AG09319 (cell line): ENCODE results near the gene KIAA1549.

Source experiments
- DNase-seq: peaks from one replicate; pipeline ENCODE4 v3.0.0-alpha.2; 2010; ENCODE audit warnings: low read depth; ENCODE audit errors: extremely low read depth
- CTCF ChIP-seq: IDR thresholded peaks from 2 replicates; pipeline ENCODE4 v1.5.1; 2011; ENCODE audit warnings: low read depth, mild to moderate bottlenecking, inconsistent platforms, low read length, moderate library complexity

Gene KIAA1549

GRCh38 chr7:139016931-139017511, 35.8 kb upstream of the KIAA1549 start:
- peak; percentile 38 for DNase-seq
- TF ChIP-seq CTCF = peak; percentile 75

- no peak for TF ChIP-seq CTCF
- DNase-seq = no peak
Observed at GRCh38 chr7:139011373-139011772, 30.2 kb upstream of the KIAA1549 start.

- no peak for TF ChIP-seq CTCF
Observed at GRCh38 chr7:139004321-139005090, 23.3 kb upstream of the KIAA1549 start.

GRCh38 chr7:138999414-138999813, 18.2 kb upstream of the KIAA1549 start:
- DNase-seq = no peak
- no peak for TF ChIP-seq CTCF

More at GRCh38 chr7:139004321-139005090, 23.3 kb upstream of the KIAA1549 start:
- no peak for DNase-seq

GRCh38 chr7:138992052-138992531, 10.9 kb upstream of the KIAA1549 start:
- no peak for DNase-seq
- no peak for TF ChIP-seq CTCF

GRCh38 chr7:138987686-138988085, 6.5 kb upstream of the KIAA1549 start:
- no peak for TF ChIP-seq CTCF

GRCh38 chr7:138982204-138982623, 1.0 kb upstream of the KIAA1549 start:
- no peak for DNase-seq
- no peak for TF ChIP-seq CTCF

More at GRCh38 chr7:138987686-138988085, 6.5 kb upstream of the KIAA1549 start:
- DNase-seq = no peak
